Measurements from ENCODE around the gene TMEM116.
"Not testable (repeated sequence)": the region's sequence is repeated elsewhere in the genome, so short reads cannot be mapped to it uniquely, and the experiment has no call there.

Gene TMEM116

DNA sequence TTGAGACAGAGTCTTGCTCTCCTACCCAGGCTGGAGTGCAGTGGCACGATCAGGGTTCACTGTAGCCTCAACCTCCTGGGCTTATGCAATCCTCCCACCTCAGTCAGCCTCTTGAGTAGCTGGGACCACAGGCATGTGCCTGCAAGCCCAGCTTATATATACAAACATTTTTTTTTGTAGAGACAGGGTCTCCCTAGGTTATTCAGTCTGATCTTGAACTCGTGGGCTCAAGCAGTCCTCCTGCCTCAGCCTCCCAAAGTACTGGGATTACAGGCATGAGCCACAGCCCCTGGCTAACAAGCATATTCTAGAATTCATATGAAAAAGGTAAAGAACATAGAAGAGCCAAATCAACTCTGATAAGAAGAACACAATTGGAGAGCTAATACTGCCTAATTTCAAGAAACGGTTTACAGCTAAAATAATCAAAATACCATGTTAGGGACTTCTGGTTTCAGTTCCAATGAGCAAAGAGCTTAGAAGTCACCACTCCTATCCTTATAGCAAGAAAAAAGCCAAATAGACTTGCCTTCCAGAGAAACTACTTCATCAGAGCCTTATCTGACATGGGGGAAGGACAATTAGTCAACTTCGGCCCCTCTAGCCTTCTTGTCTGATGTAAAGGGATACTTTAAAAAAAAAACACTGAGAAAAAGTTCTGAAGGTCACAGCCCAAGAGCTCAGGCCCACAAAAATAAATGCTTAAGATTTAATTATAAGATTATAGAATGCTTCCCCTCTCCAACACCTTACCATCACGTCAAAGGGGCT, 37.6 kb downstream of the TMEM116 start:
- no peak for DNase-seq

DNA sequence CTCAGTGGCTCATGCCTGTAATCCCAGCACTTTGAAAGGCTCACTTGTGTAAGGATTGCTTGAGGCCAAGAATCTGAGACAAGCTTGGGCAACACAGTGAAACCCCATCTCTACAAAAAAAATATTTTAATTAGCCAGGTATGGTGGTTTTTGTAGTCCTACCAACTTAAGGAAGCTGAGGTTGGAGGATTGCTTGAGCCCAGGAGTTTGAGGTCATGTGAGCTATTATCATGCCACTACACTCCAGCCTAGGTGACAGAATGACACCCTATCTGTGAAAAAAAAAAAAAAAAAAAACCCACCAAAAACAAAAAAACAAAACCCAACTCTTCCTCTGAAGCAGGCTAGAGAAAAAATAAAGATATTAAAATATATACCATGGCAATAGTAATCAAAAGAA, 41.2 kb downstream of the TMEM116 start:
- no peak for DNase-seq

DNA sequence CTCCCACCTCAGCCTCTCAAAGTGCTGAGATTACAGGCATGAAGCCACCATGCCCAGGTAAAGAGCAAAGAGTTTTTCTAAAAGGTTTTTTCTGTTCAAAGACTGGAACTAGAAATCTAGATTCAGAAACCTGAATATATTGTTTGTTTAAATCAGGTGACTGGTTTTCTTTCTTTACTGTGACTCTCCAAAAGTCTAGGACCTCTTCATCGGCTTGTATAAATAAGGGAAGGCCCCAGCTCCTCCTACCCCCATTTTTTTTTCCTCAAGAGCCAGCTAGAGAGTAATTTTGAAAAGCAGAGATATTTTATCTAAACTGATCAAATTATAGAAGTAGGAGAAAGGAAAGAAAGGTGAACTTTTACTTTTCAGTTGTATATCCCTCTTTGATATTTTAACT, 48.0 kb downstream of the TMEM116 start:
- DNase-seq, result no peak

DNA sequence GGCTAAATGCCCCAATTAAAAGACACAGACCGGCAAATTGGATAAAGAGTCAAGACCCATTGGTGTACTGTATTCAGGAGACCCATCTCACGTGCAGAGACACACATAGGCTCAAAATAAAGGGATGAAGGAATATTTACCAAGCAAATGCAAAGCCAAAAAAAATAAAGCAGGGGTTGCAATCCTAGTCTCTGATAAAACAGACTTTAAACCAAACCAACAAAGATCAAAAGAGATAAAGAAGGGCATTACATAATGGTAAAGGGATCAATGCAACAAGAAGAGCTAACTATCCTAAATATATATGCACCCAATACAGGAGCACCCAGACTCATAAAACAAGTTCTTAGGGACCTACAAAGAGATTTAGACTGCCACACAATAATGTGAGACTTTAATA, 53.4 kb downstream of the TMEM116 start:
- DNase-seq, result not testable (repeated sequence)

DNA sequence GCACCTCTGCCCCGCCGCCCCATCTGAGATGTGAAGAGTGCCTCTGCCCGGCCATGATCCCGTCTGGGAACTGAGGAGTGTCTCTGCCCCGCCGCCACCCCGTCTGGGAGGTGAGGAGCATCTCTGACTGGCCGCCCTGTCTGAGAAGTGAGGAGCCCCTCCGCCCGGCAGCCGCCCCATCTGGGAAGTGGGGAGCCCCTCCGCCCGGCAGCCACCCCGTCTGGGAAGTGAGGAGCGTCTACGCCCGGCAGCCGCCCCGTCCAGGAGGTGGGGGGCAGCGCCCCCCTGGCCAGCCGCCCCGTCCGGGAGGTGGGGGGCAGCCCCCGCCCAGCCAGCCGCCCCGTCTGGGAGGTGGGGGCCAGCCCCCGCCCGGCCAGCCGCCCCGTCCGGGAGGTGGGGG, 55.7 kb downstream of the TMEM116 start:
- not testable (repeated sequence) for DNase-seq

DNA sequence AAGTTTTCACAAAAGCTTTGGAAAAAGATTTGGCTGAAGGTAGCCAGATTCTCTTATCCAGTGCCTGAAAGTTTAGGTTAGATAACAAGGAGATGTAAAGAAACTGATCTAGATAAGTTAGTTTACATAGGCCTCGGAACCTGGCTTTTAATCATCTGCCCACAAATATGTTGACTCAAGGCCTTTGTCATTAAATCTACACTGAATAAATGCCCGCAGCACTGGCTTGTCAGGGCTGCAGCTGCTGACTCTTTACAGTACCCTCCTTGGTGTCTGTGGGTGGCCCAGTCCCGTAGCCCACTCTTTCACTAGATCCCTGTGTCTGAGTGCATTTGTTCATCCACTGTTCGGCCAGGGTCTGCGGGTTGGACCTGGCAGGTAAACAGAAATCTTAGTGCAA, 58.0 kb downstream of the TMEM116 start:
- DNase-seq, result no peak

DNA sequence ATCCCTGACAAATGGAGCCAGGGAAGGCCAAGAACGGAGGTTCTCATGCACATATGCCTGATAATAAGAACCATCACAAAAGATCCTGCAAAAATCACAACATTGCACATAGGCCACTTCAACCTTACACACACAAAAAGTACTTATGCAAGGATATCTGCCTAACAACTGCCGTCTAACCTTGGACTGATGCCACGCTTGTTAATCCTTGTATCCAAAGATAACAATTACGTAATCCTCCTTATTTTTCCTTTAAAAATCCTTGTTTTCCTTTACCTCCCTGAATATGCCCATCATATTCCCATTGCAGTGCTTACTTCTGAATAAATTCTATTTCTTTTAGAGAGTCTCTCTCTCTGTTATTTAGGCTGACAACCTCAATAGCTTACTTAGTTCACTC, 59.5 kb downstream of the TMEM116 start:
- DNase-seq, result no peak

DNA sequence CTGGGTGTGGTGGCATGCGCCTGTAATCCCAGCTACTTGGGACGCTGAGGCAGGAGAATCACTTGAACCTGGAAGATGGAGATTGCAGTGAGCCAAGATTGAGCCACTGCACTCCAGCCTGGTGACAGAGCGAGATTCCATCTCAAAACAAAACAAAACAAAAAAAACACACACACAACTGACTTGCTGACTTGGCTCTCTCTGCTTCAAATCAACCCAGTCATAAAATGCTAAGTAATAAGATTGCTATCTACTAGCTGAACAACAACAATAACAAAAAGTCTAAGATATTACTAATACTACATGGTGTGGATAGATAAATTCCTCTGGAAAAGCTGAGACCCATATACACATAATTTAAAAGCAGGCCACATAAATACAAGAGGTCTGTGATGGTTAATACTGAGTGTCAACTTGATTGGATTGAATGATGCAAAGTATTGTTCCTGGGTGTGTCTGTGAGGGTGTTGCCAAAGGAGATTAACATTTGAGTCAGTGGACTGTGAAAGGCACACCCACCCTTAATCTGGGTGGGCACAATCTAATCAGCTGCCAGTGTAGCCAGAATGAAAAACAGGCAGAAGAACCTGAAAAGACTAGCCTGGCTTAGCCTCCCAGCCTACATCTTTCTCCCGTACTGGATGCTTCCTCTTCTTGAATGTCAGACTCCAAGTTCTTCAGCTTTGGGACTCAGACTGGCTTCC, 60.7 kb downstream of the TMEM116 start:
- not testable (repeated sequence) for DNase-seq

DNA sequence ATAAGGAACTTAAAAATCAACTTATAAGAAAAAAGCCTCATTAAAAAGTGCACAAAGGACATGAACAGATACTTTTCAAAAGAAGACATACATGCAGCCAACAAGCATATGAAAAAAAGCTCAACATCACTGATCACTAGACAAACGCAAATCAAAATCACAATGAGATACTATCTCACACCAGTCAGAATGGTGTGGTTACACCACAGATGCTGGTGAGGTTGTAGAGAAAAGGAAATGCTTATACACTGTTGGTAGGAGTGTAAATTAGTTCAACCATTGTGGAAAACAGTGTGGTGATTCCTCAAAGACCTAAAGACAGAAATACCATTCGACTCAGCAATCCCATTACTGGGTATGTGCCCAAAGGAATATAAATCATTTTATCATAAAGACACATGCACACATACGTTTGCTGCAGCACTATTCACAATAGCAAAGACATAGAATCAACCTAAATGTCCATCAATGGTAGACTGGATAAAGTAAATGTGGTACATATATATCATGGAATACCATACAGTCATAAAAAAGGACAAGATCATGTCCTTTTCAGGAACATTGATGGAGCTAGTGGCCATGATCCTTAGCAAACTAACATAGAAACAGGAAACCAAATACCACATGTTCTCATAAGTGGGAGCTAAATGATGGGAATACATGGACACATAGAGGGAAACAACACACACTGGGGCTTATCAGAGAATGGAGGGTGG, 61.8 kb downstream of the TMEM116 start:
- peak in 1 of 5 donors; percentile 66 for DNase-seq

DNA sequence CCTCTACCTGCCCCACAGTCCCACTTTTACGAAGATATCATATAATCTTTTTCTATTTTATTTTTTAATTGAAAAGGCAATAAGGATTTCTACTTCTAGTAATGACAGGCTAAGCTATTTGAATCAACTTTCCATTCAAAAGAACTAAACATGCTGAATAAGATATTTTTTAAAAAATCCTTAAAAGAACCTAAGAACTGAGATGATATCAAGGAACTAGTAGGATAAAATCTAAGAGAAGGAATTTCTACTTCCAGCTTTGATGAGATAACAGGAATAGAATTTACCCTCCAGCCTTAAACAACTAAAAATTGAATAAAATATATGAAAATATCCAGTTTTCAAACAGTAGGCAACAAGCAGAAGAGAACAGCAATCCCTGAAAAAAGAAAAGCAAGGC, 69.0 kb downstream of the TMEM116 start:
- DNase-seq, result no peak

DNA sequence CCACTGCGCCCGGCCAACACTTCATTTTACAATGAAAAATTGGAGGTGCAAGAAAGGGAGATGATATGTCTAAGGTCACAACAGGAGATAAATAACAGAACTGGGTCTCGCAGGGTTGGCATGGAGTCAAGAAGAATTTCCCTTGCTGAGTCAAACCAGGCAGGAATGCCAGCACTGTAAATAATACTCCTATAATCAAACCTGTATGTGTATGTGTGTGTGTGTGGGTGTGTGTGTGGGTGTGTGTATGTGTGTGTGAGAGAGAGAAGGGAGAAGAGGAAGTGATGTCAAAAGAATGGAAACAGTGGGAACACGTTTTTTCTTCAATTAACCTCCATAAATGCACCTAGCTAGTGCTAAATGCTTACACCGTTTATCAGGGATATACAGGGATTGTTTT, 70.4 kb downstream of the TMEM116 start:
- no peak for DNase-seq

DNA sequence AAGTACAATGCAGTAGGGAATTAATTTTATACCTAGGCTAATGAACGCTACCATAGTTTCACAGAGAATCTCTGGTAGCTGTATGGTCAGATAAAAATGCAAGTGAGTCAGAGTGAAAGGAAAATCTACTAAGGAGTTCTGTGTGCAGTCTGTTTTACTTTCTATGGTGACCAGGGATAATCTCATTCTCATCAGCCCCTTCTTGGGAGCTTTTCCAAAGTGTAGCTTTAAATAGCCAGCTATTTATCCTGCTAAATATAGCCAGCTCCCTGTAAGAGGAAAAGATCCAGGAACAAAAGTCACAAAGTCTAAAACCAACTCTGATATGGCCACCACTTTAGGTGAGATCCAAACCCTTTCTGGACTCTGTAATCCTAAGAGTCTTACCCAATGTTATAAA, 75.5 kb downstream of the TMEM116 start:
- DNase-seq, result no peak

DNA sequence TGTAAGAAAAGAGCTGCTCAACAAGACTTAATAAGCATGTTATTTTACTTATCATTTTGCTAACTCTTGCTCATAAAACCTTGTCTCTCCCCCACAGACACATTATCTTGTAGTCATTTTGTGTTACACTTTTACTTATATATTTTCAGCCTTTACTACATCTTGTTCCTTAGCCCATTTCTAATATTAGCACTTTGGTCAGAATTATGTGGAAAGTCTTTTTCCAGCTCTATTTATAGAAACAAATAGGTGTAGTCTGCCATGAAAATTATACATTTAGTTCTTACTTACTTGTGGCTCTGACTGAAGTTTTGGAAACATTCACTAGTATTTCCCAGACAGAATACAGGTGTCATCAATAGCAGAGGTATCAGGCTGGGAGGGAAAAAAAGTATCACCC, 76.1 kb downstream of the TMEM116 start:
- DNase-seq, result no peak

DNA sequence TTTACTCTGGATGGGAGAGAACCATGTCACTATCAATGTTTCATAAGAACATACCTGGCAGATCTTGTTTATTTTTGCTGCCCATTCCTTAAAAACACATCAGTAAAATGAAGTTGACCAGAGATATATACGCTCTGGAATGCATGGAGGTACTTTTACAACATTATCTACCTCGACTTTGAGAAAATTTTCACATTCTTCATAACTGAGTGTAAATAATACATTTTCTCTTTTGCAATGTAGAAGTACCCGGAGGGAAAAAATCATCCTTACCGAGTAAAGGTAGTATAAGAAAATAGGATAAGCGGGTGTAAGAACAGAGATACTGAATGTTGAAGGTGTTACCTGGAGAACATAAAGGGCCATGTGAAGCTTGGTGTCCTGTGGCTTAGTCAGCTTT, 80.7 kb downstream of the TMEM116 start:
- no peak for DNase-seq

DNA sequence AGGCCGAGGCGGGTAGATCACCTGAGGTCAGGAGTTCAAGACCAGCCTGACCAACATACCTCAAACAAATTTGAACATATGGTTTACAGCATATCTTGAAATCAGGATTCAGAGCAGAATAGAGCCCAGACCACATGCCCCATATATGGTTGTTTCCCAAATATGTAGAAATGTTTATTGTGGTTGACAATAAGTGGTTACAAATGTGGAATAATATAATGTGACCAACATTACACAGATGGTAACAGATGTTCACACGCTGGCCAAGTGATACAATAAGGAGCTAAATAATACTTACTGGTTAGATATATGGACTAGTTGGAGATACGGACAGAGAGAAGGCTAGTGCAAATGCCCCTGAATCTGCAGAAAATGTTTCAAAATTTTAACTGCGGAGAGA, 85.6 kb downstream of the TMEM116 start:
- DNase-seq, result no peak

DNA sequence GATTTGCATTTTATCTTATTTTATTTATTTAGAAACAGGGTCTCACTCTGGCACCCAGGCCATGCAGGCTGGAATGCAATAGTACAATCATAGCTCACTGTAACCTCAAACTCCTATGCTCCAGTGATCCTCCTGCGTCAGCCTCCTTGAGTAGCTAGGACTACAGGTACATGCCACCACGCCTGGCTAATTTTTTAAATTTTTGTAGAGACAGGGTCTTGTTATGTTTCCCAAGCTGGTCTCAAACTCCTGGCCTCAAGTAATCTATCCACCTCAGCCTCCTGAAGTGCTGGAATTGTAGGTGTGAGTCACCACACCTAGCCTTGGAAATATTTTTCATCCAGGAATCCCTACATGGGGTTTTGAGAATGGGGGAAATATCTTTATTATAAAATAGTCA, 86.3 kb downstream of the TMEM116 start:
- DNase-seq, result no peak

DNA sequence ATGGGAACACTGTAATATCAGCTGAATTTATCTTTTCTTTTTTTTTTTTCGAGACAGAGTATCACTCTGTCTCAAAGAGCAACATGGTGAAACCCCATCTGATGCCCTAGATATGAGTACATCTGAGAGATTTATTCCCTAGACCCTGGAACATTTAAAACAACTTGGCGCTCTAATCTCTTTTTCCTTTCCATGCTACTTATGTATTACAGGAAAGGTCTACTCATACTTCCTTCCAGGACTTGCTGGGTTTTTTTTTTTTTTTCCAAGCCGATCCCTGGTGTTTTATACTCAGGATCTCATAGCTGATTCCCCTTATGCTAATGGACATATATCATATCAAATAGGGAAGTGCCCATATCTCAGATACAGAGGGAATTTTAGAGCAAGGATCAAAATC, 87.8 kb downstream of the TMEM116 start:
- no peak for DNase-seq

DNA sequence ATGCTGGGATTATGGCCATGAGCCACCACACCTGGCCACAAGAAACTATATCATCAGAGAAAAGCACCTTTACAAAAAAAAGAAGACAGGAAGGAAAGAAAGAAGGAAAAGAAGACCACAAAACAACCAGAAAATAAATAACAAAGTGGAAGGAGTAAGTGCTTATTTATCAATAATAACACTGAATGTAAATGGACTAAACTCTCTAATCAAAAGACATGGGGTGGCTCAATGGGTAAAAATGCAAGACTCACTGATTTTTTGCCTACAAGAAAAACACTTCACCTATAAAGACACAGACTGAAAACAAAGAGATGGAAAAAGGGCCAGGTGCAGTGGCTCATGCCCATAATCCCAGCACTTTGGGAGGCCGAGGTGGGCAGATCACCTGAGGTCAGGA, 105.2 kb downstream of the TMEM116 start:
- DNase-seq, result no peak

DNA sequence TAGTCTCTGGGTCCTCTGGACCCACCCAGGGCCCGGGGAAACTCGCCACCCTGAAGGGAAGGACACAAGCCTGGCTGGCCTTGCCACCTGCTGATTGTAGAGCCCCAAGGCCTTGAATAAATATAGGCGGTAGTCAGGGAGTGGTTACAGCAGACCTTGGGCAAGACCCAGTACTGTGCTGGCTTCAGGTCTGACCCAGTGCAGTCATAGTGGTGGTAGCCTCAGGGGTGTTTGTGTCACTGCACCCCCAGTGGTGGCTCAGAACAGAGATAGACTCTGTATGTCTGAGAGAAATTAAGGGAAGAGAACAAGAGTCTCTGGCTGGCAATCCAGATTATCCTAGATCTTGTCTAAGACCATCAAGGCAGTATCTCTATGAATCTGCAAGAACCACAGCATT, 107.5 kb downstream of the TMEM116 start:
- DNase-seq, result no peak

DNA sequence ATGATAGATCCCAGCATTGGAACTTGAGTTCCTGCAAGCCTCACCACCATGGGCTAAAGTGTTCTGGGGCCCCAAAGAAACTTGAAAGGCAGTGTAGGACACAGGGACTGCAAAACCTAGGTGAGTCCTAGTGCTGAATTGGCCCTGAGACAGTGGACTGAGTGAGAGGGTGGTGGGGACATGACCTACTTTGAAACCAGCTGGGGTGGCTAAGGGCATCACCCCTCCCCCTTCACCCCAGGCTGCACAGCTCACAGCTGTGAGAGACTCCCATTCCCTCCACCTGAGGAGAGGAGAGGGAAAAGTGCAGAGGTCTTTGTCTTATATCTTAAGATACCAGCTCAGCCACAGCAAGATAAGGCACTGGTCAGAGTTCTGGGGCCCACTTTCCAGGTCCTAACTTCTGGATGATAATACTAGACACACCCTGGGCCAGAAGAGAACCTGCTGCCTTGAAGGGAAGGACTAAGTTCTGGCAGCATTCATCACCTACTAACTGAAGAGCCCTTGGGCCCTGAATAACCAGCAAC, 108.5 kb downstream of the TMEM116 start:
- DNase-seq, result no peak

DNA sequence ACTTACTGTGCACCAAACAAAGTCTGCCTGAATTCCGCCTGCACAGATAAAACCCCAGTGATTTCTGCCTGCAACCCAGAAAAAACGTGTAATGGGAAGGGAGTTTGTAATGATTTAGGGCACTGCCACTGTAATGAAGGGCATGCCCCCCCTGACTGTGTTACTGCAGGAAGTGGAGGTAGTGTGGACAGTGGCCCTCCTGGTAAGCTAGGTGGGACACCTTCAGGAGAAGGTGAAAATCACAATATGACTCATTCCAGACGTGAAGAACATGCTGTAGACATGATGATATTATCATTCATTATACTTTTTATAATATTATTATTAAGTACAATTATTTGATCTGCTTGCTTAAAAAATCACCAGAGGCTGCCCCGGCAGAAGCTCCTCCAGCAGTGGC, 111.8 kb downstream of the TMEM116 start:
- no peak for DNase-seq

DNA sequence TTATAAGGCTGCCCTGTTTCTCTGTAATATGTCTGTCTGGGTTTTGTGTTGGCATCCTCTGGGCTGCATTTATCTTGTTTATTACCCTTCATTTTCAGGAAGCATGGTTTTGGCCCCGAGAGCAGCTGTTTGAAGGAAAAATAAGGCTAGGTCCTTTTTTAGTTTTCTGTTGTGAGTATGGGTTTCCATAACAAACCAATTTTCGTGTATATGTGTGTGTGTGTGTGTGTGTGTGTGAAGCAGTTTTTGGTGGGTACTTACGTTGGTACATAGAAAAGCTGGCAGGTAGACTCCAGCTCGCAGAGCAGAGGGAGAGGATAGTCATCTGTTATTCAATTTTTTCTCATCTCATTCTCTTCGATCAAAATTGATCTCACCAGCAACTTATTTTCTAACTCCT, 118.4 kb downstream of the TMEM116 start:
- DNase-seq, result no peak

DNA sequence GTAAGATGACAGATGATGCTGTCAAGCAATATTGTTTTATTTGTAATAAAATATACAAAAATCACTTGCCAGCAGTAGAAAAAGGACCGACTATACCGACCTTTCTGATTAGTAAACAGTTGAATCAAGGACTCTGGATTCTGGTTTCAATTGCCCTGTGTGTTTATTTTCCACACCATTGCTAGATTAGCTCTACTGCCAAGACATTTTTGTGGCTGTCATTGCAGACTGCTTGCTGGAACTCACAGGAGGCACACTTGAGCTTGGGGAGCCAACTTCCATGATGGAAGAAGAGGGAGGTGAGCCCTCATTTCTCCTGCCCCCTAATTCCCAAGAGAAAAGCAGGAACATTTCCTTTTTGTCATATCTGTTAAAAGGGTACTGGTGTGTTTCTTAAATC, 119.7 kb downstream of the TMEM116 start:
- DNase-seq, result no peak

Data from T-helper 1 cell (primary cell).